ENCODE measurements around the gene PTPRN2. TPM values are rescaled to one million over a fixed set of nuclear protein-coding genes. Genes with fewer than 3 reads are reported as not detected.
"Not testable (repeated sequence)": the region's sequence is repeated elsewhere in the genome, so short reads cannot be mapped to it uniquely, and the experiment has no call there.

Gene PTPRN2
- total RNA-seq, 1 donor from 2014 or later: 0.33 TPM

- no peak for DNase-seq (ENCODE audit: low spot score)
- ATAC-seq: no peak
Measured at GRCh38 chr7:158391541-158391940, 196.1 kb downstream of the PTPRN2 start.

GRCh38 chr7:158391141-158391540, 196.5 kb downstream of the PTPRN2 start:
- no peak for DNase-seq (ENCODE audit: low spot score)
- ATAC-seq: no peak

GRCh38 chr7:158390460-158390859, 197.2 kb downstream of the PTPRN2 start:
- DNase-seq (ENCODE audit: low spot score) (no peak), ATAC-seq (no peak)

GRCh38 chr7:158389514-158390425, 197.9 kb downstream of the PTPRN2 start:
- no peak for ATAC-seq
- DNase-seq (ENCODE audit: low spot score): no peak

- DNase-seq (ENCODE audit: low spot score) (no peak), ATAC-seq (no peak)
Measured at GRCh38 chr7:158388928-158389327, 198.7 kb downstream of the PTPRN2 start.

GRCh38 chr7:158388072-158388471, 199.6 kb downstream of the PTPRN2 start:
- no peak for DNase-seq (ENCODE audit: low spot score)
- ATAC-seq: no peak

GRCh38 chr7:158387546-158387891, 200.1 kb downstream of the PTPRN2 start:
- DNase-seq (ENCODE audit: low spot score): no peak

GRCh38 chr7:158386866-158387545, 200.6 kb downstream of the PTPRN2 start:
- ATAC-seq: no peak

More at GRCh38 chr7:158387546-158387891, 200.1 kb downstream of the PTPRN2 start:
- ATAC-seq: no peak

GRCh38 chr7:158386355-158386618, 201.3 kb downstream of the PTPRN2 start:
- ATAC-seq: no peak
- DNase-seq (ENCODE audit: low spot score): no peak

More at GRCh38 chr7:158386866-158387545, 200.6 kb downstream of the PTPRN2 start:
- no peak for DNase-seq (ENCODE audit: low spot score)

- not testable (repeated sequence) for ATAC-seq; DNase-seq (ENCODE audit: low spot score)
Measured at GRCh38 chr7:158385496-158386354, 201.9 kb downstream of the PTPRN2 start.

- DNase-seq (ENCODE audit: low spot score) (no peak), ATAC-seq (no peak)
Measured at GRCh38 chr7:158384746-158385145, 202.9 kb downstream of the PTPRN2 start.

GRCh38 chr7:158383665-158384064, 204.0 kb downstream of the PTPRN2 start:
- DNase-seq (ENCODE audit: low spot score): no peak
- ATAC-seq: no peak

GRCh38 chr7:158382363-158383254, 205.0 kb downstream of the PTPRN2 start:
- no peak for ATAC-seq
- DNase-seq (ENCODE audit: low spot score): no peak

- ATAC-seq (no peak), DNase-seq (ENCODE audit: low spot score) (no peak)
Measured at GRCh38 chr7:158381956-158382355, 205.7 kb downstream of the PTPRN2 start.

- DNase-seq (ENCODE audit: low spot score) (no peak), ATAC-seq (no peak)
Measured at GRCh38 chr7:158378978-158379377, 208.6 kb downstream of the PTPRN2 start.

- ATAC-seq (no peak), DNase-seq (ENCODE audit: low spot score) (no peak)
Measured at GRCh38 chr7:158377800-158378623, 209.6 kb downstream of the PTPRN2 start.

- ATAC-seq; DNase-seq (ENCODE audit: low spot score): not testable (repeated sequence)
Measured at GRCh38 chr7:158376839-158377186, 210.8 kb downstream of the PTPRN2 start.

- DNase-seq (ENCODE audit: low spot score); ATAC-seq: not testable (repeated sequence)
Measured at GRCh38 chr7:158376146-158376838, 211.3 kb downstream of the PTPRN2 start.

GRCh38 chr7:158375034-158375433, 212.6 kb downstream of the PTPRN2 start:
- no peak for DNase-seq (ENCODE audit: low spot score)
- ATAC-seq: no peak
